Stimulated activated CD8-positive, alpha-beta memory T cell treated with anti-CD3 and anti-CD28 coated beads, Interleukin-4, amount 100 ng/mL, for 4 hours (primary cell): ENCODE data around the gene HEPHL1.

Source experiments
- DNase-seq, 2 donors: peaks; one replicate each; pipeline ENCODE4 v3.0.0-alpha.2; 2020; ENCODE audit warnings: low read depth in 2 of 2, low spot score in 1 of 2

The HEPHL1 gene

GRCh38 chr11:94024547-94024946, 3.4 kb downstream of the HEPHL1 start:
- no peak for DNase-seq

- DNase-seq, result no peak
These were observed 4.7 kb downstream of the HEPHL1 start for GRCh38 chr11:94025690-94026394.

GRCh38 chr11:94027210-94027609, 6.1 kb downstream of the HEPHL1 start:
- DNase-seq, result no peak

GRCh38 chr11:94028436-94028835, 7.3 kb downstream of the HEPHL1 start:
- DNase-seq, result no peak

GRCh38 chr11:94030059-94030458, 8.9 kb downstream of the HEPHL1 start:
- DNase-seq, result no peak

- DNase-seq, result no peak
These were observed 10.5 kb downstream of the HEPHL1 start for GRCh38 chr11:94031625-94032024.

- DNase-seq, result no peak
These were observed 10.9 kb downstream of the HEPHL1 start for GRCh38 chr11:94032066-94032465.

GRCh38 chr11:94032725-94033124, 11.6 kb downstream of the HEPHL1 start:
- no peak for DNase-seq

- no peak for DNase-seq
These were observed 13.1 kb downstream of the HEPHL1 start for GRCh38 chr11:94034207-94034606.

- no peak for DNase-seq
These were observed 14.9 kb downstream of the HEPHL1 start for GRCh38 chr11:94036096-94036495.

GRCh38 chr11:94043241-94043640, 22.1 kb downstream of the HEPHL1 start:
- DNase-seq, result no peak

GRCh38 chr11:94046796-94047195, 25.6 kb downstream of the HEPHL1 start:
- no peak for DNase-seq

GRCh38 chr11:94048032-94048709, 27.0 kb downstream of the HEPHL1 start:
- DNase-seq, result no peak

- DNase-seq, result no peak
These were observed 28.2 kb downstream of the HEPHL1 start for GRCh38 chr11:94049351-94049750.

GRCh38 chr11:94058630-94059029, 37.5 kb downstream of the HEPHL1 start:
- DNase-seq, result no peak

GRCh38 chr11:94059065-94059464, 37.9 kb downstream of the HEPHL1 start:
- no peak for DNase-seq

GRCh38 chr11:94060401-94060800, 39.2 kb downstream of the HEPHL1 start:
- DNase-seq, result no peak

GRCh38 chr11:94062360-94062759, 41.2 kb downstream of the HEPHL1 start:
- DNase-seq, result no peak

- no peak for DNase-seq
These were observed 45.8 kb downstream of the HEPHL1 start for GRCh38 chr11:94066901-94067429.

GRCh38 chr11:94068764-94069163, 47.6 kb downstream of the HEPHL1 start:
- no peak for DNase-seq

GRCh38 chr11:94077552-94078293, 56.6 kb downstream of the HEPHL1 start:
- no peak for DNase-seq

GRCh38 chr11:94084164-94084563, 63.0 kb downstream of the HEPHL1 start:
- no peak for DNase-seq
